Progenitor cell of endocrine pancreas (in vitro differentiated cells): ENCODE results near the gene NAP1L3. TPM values are rescaled to one million over a fixed set of nuclear protein-coding genes. Genes with fewer than 3 reads are reported as not detected.

Experiments
- DNase-seq: peaks from one replicate; pipeline ENCODE4 v3.0.0; 2021; ENCODE audit warnings: low spot score; ENCODE audit not compliant: unreplicated experiment
- H3K27ac Mint-ChIP-seq: 2 replicates; pipeline ENCODE4 v1.8.0; 2021; ENCODE audit warnings: mild to moderate bottlenecking, moderate library complexity, mixed read lengths
- H3K27me3 Mint-ChIP-seq: 2 replicates; pipeline ENCODE4 v1.8.0; 2021; ENCODE audit warnings: mixed read lengths
- H3K36me3 Mint-ChIP-seq: 2 replicates; pipeline ENCODE4 v1.8.0; 2022; ENCODE audit warnings: mixed read lengths; ENCODE audit not compliant: insufficient read depth
- H3K4me1 Mint-ChIP-seq: 2 replicates; pipeline ENCODE4 v1.8.0; 2021; ENCODE audit warnings: low read depth, mixed read lengths
- H3K4me3 Mint-ChIP-seq: 2 replicates; pipeline ENCODE4 v1.8.0; 2021; ENCODE audit warnings: low read depth, mild to moderate bottlenecking, moderate library complexity, mixed read lengths
- H3K9me3 Mint-ChIP-seq: 2 replicates; pipeline ENCODE4 v1.8.0; 2021; ENCODE audit warnings: low read depth, mixed read lengths
- total RNA-seq: library from RNA; stranded (reverse); gene quantifications from 2 replicates; pipeline ENCODE4 v1.2.1, GENCODE V29; 2021
- TF ChIP-seq, protein P1 (sequence below): fragments of 200-600 bp; sonication (generic); IDR thresholded peaks from one replicate; pipeline ENCODE4 v1.5.0; 2021; ENCODE audit warnings: antibody characterized with exemption, mild to moderate bottlenecking; ENCODE audit not compliant: unreplicated experiment

NAP1L3 gene
- total RNA-seq, 1 donor from 2014 or later, result 7.8 TPM

GRCh38 chrX:93660575-93660974 lies 12.8 kb downstream of the NAP1L3 start:
- no peak for DNase-seq
- Mint-ChIP-seq H3K36me3 (no peaks in the 10 kb centered on the region), H3K27me3 (no peaks in the 10 kb centered on the region), H3K4me3 (no peak overlapping the region), H3K9me3 (peaks cover 5% of the 10 kb centered on the region), H3K27ac (no peak overlapping the region), H3K4me1 (peaks cover 5% of the 10 kb centered on the region)
- TF ChIP-seq, protein P1, sequence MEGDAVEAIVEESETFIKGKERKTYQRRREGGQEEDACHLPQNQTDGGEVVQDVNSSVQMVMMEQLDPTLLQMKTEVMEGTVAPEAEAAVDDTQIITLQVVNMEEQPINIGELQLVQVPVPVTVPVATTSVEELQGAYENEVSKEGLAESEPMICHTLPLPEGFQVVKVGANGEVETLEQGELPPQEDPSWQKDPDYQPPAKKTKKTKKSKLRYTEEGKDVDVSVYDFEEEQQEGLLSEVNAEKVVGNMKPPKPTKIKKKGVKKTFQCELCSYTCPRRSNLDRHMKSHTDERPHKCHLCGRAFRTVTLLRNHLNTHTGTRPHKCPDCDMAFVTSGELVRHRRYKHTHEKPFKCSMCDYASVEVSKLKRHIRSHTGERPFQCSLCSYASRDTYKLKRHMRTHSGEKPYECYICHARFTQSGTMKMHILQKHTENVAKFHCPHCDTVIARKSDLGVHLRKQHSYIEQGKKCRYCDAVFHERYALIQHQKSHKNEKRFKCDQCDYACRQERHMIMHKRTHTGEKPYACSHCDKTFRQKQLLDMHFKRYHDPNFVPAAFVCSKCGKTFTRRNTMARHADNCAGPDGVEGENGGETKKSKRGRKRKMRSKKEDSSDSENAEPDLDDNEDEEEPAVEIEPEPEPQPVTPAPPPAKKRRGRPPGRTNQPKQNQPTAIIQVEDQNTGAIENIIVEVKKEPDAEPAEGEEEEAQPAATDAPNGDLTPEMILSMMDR, result no peak

DNA sequence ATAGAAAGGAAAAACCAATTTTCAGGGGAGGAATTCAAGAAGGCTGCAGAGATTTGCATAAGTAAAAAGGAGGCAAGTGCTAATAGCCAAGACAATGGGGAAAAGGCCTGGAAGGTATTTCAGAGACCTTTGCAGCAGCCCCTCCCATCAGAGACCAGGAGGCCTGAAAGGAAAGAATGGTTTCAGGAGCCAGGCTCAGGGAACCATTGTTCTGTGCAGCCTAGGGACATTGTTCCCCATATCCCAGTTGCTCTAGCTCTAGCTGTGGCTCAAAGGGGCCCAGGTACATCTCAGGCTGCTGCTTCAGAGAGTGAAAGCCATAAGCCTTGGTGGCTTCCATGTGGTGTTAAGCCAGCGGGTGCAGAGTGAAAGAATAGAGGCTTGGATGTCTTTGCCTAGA lies 24.0 kb downstream of the NAP1L3 start:
- Mint-ChIP-seq H3K4me1 (peaks cover 3% of the 10 kb centered on the region), H3K36me3 (no peaks in the 10 kb centered on the region), H3K9me3 (peaks cover 26% of the 10 kb centered on the region), H3K27me3 (no peaks in the 10 kb centered on the region), H3K4me3 (no peak overlapping the region), H3K27ac (no peak overlapping the region)
- TF ChIP-seq, protein P1, result no peak
- no peak for DNase-seq

- Mint-ChIP-seq H3K9me3 (peaks cover 3% of the 10 kb centered on the region), H3K4me3 (no peak overlapping the region), H3K36me3 (no peaks in the 10 kb centered on the region), H3K4me1 (no peaks in the 10 kb centered on the region), H3K27ac (no peak overlapping the region), H3K27me3 (no peaks in the 10 kb centered on the region)
- TF ChIP-seq, protein P1, result no peak
- no peak for DNase-seq
Observed at GRCh38 chrX:93637591-93637990, 35.8 kb downstream of the NAP1L3 start.

Other genes with a start within 250 kb of the NAP1L3 start
- gene FAM133A, start 628 bp upstream of the NAP1L3 start, total RNA-seq, result 0.11 TPM in 1 of 2 replicates, not detected in the other